Liver (tissue), 9 donors: Measurements from ENCODE around the gene BDH1. TPM values are rescaled to one million over a fixed set of nuclear protein-coding genes. Genes with fewer than 3 reads are reported as not detected.

Experiments used
- DNase-seq: peaks from one replicate; pipeline ENCODE4 v3.0.0-alpha.2; 2017; ENCODE audit warnings: low spot score
- H3K27ac ChIP-seq, 2 donors: one replicate each; pipeline ENCODE4 v1.7.0; 2013; ENCODE audit warnings: inconsistent platforms in 2 of 2, low read length in 2 of 2, control low read depth in 1 of 2, low read depth in 1 of 2, mild to moderate bottlenecking in 1 of 2
- H3K27me3 ChIP-seq, 4 donors: one replicate each; pipeline versions ENCODE4 v1.6.1 to v1.7.0; 2013; ENCODE audit warnings: low read length in 3 of 4, inconsistent platforms in 1 of 4, mild to moderate bottlenecking in 1 of 4, moderate library complexity in 1 of 4; ENCODE audit not compliant: control insufficient read depth in 4 of 4, insufficient read depth in 4 of 4
- H3K36me3 ChIP-seq, 4 donors: one replicate each; pipeline versions ENCODE4 v1.6.1 to v1.7.0; 2013; ENCODE audit warnings: low read length in 3 of 4, mild to moderate bottlenecking in 3 of 4, low read depth in 1 of 4, moderate library complexity in 1 of 4; ENCODE audit not compliant: control insufficient read depth in 4 of 4, insufficient read depth in 3 of 4
- H3K4me1 ChIP-seq, 4 donors: one replicate each; pipeline versions ENCODE4 v1.6.1 to v1.7.0; 2013; ENCODE audit warnings: low read length in 3 of 4, mild to moderate bottlenecking in 3 of 4, moderate library complexity in 1 of 4; ENCODE audit not compliant: control insufficient read depth in 4 of 4, insufficient read depth in 4 of 4
- H3K4me3 ChIP-seq, 3 donors: one replicate each; pipeline versions ENCODE4 v1.6.1 to v1.7.0; 2013; ENCODE audit warnings: low read length in 3 of 3, control low read depth in 1 of 3, low read depth in 1 of 3, mild to moderate bottlenecking in 1 of 3
- H3K9ac ChIP-seq, 2 donors: one replicate each; pipeline ENCODE4 v1.7.0; 2013; ENCODE audit warnings: low read length in 2 of 2, mild to moderate bottlenecking in 2 of 2, moderate library complexity in 2 of 2, control low read depth in 1 of 2, low read depth in 1 of 2
- H3K9me3 ChIP-seq, 4 donors: one replicate each; pipeline versions ENCODE4 v1.6.1 to v1.7.0; 2013; ENCODE audit warnings: low read length in 3 of 4; ENCODE audit not compliant: control insufficient read depth in 4 of 4
- ATF3 ChIP-seq: IDR thresholded peaks from 2 replicates; pipeline ENCODE4 v1.6.1; 2016; ENCODE audit warnings: antibody characterized with exemption
- CTCF ChIP-seq: fragments of 150-350 bp; IDR thresholded peaks from 2 replicates; pipeline ENCODE4 v1.5.1; 2017; ENCODE audit warnings: improper control_type of control experiment, low read depth, low read length; ENCODE audit not compliant: missing input control
- EGR1 ChIP-seq, 2 donors: IDR thresholded peaks; 2 replicates each; pipeline ENCODE4 v1.6.1; 2016 to 2018; ENCODE audit warnings: antibody characterized with exemption in 2 of 2, low read depth in 2 of 2
- FOXA1 ChIP-seq: IDR thresholded peaks from 2 replicates; pipeline ENCODE4 v1.6.1; 2016; ENCODE audit warnings: antibody characterized with exemption
- FOXA2 ChIP-seq: IDR thresholded peaks from 2 replicates; pipeline ENCODE4 v1.6.1; 2016; ENCODE audit warnings: antibody characterized with exemption
- GABPA ChIP-seq, 2 donors: IDR thresholded peaks in 1 of 2; conservative IDR thresholded peaks in 1 of 2; 2 replicates each; pipeline ENCODE4 v1.6.1; 2016; ENCODE audit warnings: antibody characterized with exemption in 2 of 2, mild to moderate bottlenecking in 1 of 2, moderate library complexity in 1 of 2
- HNF4A ChIP-seq, 2 donors: conservative IDR thresholded peaks; 2 replicates each; pipeline ENCODE4 v1.6.1; 2016; ENCODE audit warnings: antibody characterized with exemption in 2 of 2, mild to moderate bottlenecking in 2 of 2
- HNF4G ChIP-seq: IDR thresholded peaks from 2 replicates; pipeline ENCODE4 v1.6.1; 2016; ENCODE audit warnings: antibody characterized with exemption
- JUND ChIP-seq, 2 donors: IDR thresholded peaks; 2 replicates each; pipeline ENCODE4 v1.6.1; 2016; ENCODE audit warnings: antibody characterized with exemption in 2 of 2
- NR2F2 ChIP-seq: IDR thresholded peaks from 2 replicates; pipeline ENCODE4 v1.6.1; 2016; ENCODE audit warnings: antibody characterized with exemption
- RAD21 ChIP-seq, 2 donors: IDR thresholded peaks; 2 replicates each; pipeline ENCODE4 v1.6.1; 2016; ENCODE audit warnings: antibody characterized with exemption in 2 of 2, mild to moderate bottlenecking in 2 of 2
- REST ChIP-seq: IDR thresholded peaks from 2 replicates; pipeline ENCODE4 v1.6.1; 2016; ENCODE audit warnings: antibody characterized with exemption, mild to moderate bottlenecking
- RXRA ChIP-seq, 2 donors: IDR thresholded peaks; 2 replicates each; pipeline ENCODE4 v1.6.1; 2017 to 2018; ENCODE audit warnings: antibody characterized with exemption in 2 of 2, mild to moderate bottlenecking in 1 of 2
- YY1 ChIP-seq: IDR thresholded peaks from 2 replicates; pipeline ENCODE4 v1.6.1; 2016; ENCODE audit warnings: antibody characterized with exemption, mild to moderate bottlenecking
- WGBS: extraction: QIAGEN DNeasy Blood & Tissue Kit; methylation state at CpG from one replicate; pipeline ENCODE4 v1.1.7; 2013; 5-methylcytosine and 5-hydroxymethylcytosine counted together
- polyA plus RNA-seq, 2 donors: library from polyadenylated mRNA; stranded (reverse) in 1 of 2; unstranded in 1 of 2; fragments of 200-250 nt in 1 of 2; fragments of >200 nt in 1 of 2; fragmentation: Nextera tagmentation in 1 of 2; extraction: Ambion mirVana in 1 of 2; gene quantifications; one replicate each; pipeline versions ENCODE4 v1.2.1 to v1.2.3, GENCODE V29; 2013 to 2015
- total RNA-seq, 2 donors: library from RNA; depleted of rRNA; stranded (reverse); fragments of >200 nt; gene quantifications; one replicate each; pipeline ENCODE4 v1.2.3, GENCODE V29; 2014
- donor health status: healthy.
- donor health status: healthy.
- donor health status: healthy.
- donor health status: healthy.
- donor health status: healthy.

Gene BDH1
- total and polyA plus RNA-seq, 4 donors: 49.4 to 268 (median 177) TPM

- TF ChIP-seq CTCF: no peak
- TF ChIP-seq NR2F2: peak; percentile 46
- TF ChIP-seq FOXA2: no peak
- TF ChIP-seq FOXA1: no peak
- no peak for TF ChIP-seq HNF4G
- TF ChIP-seq GABPA (IDR thresholded peaks at IDR 0.05 in 1 of 2, conservative IDR thresholded peaks at IDR 0.05 in 1 of 2): no peak
- TF ChIP-seq HNF4A (conservative IDR thresholded peaks at IDR 0.05): peak; percentile 46 to 71
- TF ChIP-seq ATF3: no peak
- TF ChIP-seq RXRA (IDR thresholded peaks at IDR 0.05): peak; percentile 59 to 72
- TF ChIP-seq JUND (IDR thresholded peaks at IDR 0.05): peak; percentile 36 to 68
- TF ChIP-seq EGR1 (IDR thresholded peaks at IDR 0.05; ENCODE audit: low read depth in 2 of 2): no peak
These were observed 89.7 kb downstream of the BDH1 start (continued) for GRCh38 chr3:197465996-197466549.

- TF ChIP-seq REST: no peak
- peak; percentile 74 for TF ChIP-seq NR2F2
- Histone ChIP-seq H3K36me3 (no peaks in the 10 kb centered on the region), H3K4me1 (peaks cover 10 to 40% (median 26%) of the 10 kb centered on the region in 4 donors), H3K9me3 (no peaks in the 10 kb centered on the region), H3K4me3 (no peak overlapping the region), H3K27me3 (no peaks in the 10 kb centered on the region), H3K27ac (no peak overlapping the region), H3K9ac (no peak overlapping the region)
- DNase-seq: no peak
- 73% methylated on average over 13 of the region's 13 CpGs for WGBS
These were observed 90.4 kb downstream of the BDH1 start for GRCh38 chr3:197465197-197465995.

- TF ChIP-seq YY1: no peak
- no peak for TF ChIP-seq CTCF
- TF ChIP-seq RAD21 (IDR thresholded peaks at IDR 0.05): no peak
- no peak for TF ChIP-seq JUND (IDR thresholded peaks at IDR 0.05)
- no peak for TF ChIP-seq GABPA (IDR thresholded peaks at IDR 0.05 in 1 of 2, conservative IDR thresholded peaks at IDR 0.05 in 1 of 2)
- Histone ChIP-seq H3K27me3 (no peaks in the 10 kb centered on the region), H3K4me3 (no peak overlapping the region), H3K4me1 (peaks cover 10 to 39% (median 26%) of the 10 kb centered on the region in 4 donors), H3K9ac (no peak overlapping the region), H3K36me3 (no peaks in the 10 kb centered on the region), H3K9me3 (no peaks in the 10 kb centered on the region), H3K27ac (no peak overlapping the region)
- no peak for DNase-seq
- 92% methylated on average over 9 of the region's 9 CpGs for WGBS
These were observed 91.0 kb downstream of the BDH1 start for GRCh38 chr3:197464794-197465193.
